GM23338 (cell line): ENCODE measurements around the gene ZFC3H1. TPM values are rescaled to one million over a fixed set of nuclear protein-coding genes. Genes with fewer than 3 reads are reported as not detected.

Experiments
- CTCF ChIP-seq, 2 experiments: fragments of 200-600 bp in 1 of 2; sonication (generic) in 1 of 2; conservative IDR thresholded peaks; 2 replicates each; pipeline versions ENCODE4 v1.5.1 to v1.6.1; 2016 to 2017; ENCODE audit warnings: antibody characterized with exemption in 2 of 2, low read depth in 2 of 2, mild to moderate bottlenecking in 2 of 2, moderate library complexity in 1 of 2
- EZH2phosphoT487 ChIP-seq: fragments of 200-600 bp; sonication (generic); IDR thresholded peaks from one replicate; pipeline ENCODE4 v1.8.1; 2018; ENCODE audit warnings: antibody characterized with exemption; ENCODE audit not compliant: unreplicated experiment
- JUNB ChIP-seq: IDR thresholded peaks from one replicate; pipeline ENCODE4 v1.6.1; 2016; ENCODE audit warnings: antibody characterized with exemption; ENCODE audit not compliant: unreplicated experiment
- NANOG ChIP-seq: IDR thresholded peaks from 2 replicates; pipeline ENCODE4 v1.6.1; 2016; ENCODE audit warnings: antibody characterized with exemption, borderline replicate concordance
- POLR2AphosphoS5 ChIP-seq: IDR thresholded peaks from 2 replicates; pipeline ENCODE4 v1.6.1; 2016; ENCODE audit warnings: antibody characterized with exemption, low read depth
- STAT1 ChIP-seq: IDR thresholded peaks from one replicate; pipeline ENCODE4 v1.6.1; 2016; ENCODE audit warnings: antibody characterized with exemption; ENCODE audit not compliant: unreplicated experiment
- ZNF462 ChIP-seq: fragments of 250-450 bp; sonication (Bioruptor Pico); IDR thresholded peaks from 2 replicates; pipeline ENCODE4 v1.5.0; 2020; ENCODE audit warnings: mild to moderate bottlenecking, moderate library complexity
- polyA plus RNA-seq: library from polyadenylated mRNA; unstranded; fragments of >200 nt; fragmentation: Nextera tagmentation; extraction: Ambion mirVana; gene quantifications from 2 replicates; pipeline ENCODE4 v1.2.1, GENCODE V29; 2016
- total RNA-seq: library from RNA; depleted of rRNA; stranded (reverse); fragments of >200 nt; shearing (Covaris generic); gene quantifications from 2 replicates; pipeline ENCODE4 v1.2.3, GENCODE V29; 2014
- TF ChIP-seq, protein P1 (sequence below): IDR thresholded peaks from one replicate; pipeline ENCODE4 v1.6.1; 2018; ENCODE audit warnings: antibody characterized with exemption; ENCODE audit not compliant: unreplicated experiment

Gene ZFC3H1
- total and polyA plus RNA-seq, 2 experiments from 2014 or later, result 30.3 to 46.2 TPM

DNA sequence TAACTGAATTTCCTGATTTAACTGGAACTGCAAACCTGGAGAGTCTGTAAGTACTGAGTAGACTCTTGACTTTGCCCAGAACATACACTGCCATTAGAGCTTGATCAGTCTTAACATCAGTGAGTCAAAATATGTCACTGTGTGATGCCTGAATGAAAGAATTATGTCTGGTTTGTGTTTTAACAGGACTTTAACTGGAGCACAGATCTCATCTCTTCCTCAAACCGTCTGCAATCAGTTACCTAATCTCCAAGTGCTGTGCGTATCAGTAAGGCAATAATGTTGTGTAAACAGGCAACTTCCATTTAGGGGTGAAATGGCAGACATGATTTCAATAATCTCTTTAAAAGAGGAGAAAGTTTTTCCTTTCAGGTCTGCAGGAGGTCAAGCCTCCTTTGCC, 97.0 kb downstream of the ZFC3H1 start (continued):
- TF ChIP-seq ZNF462 (CRISPR knock-in tag), result no peak
- no peak for TF ChIP-seq JUNB
- no peak for TF ChIP-seq CTCF (conservative IDR thresholded peaks at IDR 0.05; ENCODE audit: low read depth in 2 of 2)
- TF ChIP-seq NANOG, result no peak
- TF ChIP-seq, protein P1, sequence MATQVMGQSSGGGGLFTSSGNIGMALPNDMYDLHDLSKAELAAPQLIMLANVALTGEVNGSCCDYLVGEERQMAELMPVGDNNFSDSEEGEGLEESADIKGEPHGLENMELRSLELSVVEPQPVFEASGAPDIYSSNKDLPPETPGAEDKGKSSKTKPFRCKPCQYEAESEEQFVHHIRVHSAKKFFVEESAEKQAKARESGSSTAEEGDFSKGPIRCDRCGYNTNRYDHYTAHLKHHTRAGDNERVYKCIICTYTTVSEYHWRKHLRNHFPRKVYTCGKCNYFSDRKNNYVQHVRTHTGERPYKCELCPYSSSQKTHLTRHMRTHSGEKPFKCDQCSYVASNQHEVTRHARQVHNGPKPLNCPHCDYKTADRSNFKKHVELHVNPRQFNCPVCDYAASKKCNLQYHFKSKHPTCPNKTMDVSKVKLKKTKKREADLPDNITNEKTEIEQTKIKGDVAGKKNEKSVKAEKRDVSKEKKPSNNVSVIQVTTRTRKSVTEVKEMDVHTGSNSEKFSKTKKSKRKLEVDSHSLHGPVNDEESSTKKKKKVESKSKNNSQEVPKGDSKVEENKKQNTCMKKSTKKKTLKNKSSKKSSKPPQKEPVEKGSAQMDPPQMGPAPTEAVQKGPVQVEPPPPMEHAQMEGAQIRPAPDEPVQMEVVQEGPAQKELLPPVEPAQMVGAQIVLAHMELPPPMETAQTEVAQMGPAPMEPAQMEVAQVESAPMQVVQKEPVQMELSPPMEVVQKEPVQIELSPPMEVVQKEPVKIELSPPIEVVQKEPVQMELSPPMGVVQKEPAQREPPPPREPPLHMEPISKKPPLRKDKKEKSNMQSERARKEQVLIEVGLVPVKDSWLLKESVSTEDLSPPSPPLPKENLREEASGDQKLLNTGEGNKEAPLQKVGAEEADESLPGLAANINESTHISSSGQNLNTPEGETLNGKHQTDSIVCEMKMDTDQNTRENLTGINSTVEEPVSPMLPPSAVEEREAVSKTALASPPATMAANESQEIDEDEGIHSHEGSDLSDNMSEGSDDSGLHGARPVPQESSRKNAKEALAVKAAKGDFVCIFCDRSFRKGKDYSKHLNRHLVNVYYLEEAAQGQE, result no peak
- TF ChIP-seq POLR2AphosphoS5, result no peak
- TF ChIP-seq EZH2phosphoT487, result no peak
- TF ChIP-seq STAT1, result no peak
